ENCODE results near the gene RCE1. TPM values are rescaled to one million over a fixed set of nuclear protein-coding genes. Genes with fewer than 3 reads are reported as not detected.

RCE1 gene
- total and polyA plus RNA-seq, 2 donors from 2014 or later, result 13.8 to 22.3 TPM

DNA sequence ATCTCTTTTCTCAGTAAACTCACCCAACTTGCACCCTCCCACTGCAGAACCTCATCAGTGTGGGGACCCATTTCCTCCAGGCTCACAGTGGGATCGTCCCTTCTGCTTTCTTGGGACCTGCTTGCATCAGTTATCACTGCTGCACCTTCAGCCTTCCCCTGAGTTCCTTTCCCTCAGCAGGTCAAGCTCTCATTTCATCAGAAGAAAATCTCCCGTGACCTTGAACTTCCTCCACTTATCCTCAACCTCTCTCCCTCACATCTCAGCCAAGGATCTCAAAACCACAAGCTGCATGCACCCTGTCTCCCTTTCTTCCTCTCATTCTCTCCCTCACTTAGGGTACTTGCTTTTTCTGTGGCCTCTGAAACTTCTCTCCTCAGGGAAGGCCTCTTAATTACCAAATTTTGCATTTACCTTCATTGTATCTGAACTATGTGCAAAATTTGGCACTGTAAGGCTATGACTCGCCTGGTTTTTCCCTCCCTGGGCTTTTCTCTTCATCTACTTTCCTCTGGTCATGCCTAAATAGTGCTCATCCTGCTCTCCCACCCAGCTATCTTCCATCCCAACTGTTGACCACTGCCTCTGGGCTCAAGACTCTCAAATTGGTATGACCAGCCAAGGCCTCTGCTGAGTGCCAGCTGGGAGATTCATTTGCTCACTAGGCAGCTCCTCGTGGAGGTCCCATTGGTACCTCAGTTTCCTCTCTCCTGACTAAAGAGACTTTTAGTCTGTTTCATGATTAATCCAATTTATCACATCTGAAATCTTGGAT is 2.7 kb upstream of the RCE1 start:
- TF ChIP-seq, protein P1, sequence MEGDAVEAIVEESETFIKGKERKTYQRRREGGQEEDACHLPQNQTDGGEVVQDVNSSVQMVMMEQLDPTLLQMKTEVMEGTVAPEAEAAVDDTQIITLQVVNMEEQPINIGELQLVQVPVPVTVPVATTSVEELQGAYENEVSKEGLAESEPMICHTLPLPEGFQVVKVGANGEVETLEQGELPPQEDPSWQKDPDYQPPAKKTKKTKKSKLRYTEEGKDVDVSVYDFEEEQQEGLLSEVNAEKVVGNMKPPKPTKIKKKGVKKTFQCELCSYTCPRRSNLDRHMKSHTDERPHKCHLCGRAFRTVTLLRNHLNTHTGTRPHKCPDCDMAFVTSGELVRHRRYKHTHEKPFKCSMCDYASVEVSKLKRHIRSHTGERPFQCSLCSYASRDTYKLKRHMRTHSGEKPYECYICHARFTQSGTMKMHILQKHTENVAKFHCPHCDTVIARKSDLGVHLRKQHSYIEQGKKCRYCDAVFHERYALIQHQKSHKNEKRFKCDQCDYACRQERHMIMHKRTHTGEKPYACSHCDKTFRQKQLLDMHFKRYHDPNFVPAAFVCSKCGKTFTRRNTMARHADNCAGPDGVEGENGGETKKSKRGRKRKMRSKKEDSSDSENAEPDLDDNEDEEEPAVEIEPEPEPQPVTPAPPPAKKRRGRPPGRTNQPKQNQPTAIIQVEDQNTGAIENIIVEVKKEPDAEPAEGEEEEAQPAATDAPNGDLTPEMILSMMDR (IDR thresholded peaks at IDR 0.05; ENCODE audit: borderline replicate concordance, extremely low read depth, insufficient read depth), result no peak
- peaks cover 0 to 6% (median 5%) of the 10 kb centered on the region in 3 donors for H3K36me3 ChIP-seq (ENCODE audit: control insufficient read depth in 2 of 3, insufficient read depth in 3 of 3, low read length in 3 of 3)

GRCh38 chr11:66841861-66842260 is 1.4 kb upstream of the RCE1 start:
- DNase-seq (peak in 1 of 5 donors; percentile 67), FAIRE-seq (no peak)
- no peaks in the 10 kb centered on the region for H3K27me3 ChIP-seq (ENCODE audit: control insufficient read depth, insufficient read depth, low read length)
- H3K4me3 ChIP-seq (ENCODE audit: low read length in 3 of 3), result peak overlapping the region in 2 of 3 donors; percentile 80 to 83
- TF ChIP-seq, protein P1 (IDR thresholded peaks at IDR 0.05; ENCODE audit: borderline replicate concordance, extremely low read depth, insufficient read depth), result no peak
- H3K27ac ChIP-seq (ENCODE audit: low read depth in 2 of 2, low read length in 2 of 2), result no peak overlapping the region
- peaks cover 0 to 14% (median 0%) of the 10 kb centered on the region in 3 donors for H3K4me1 ChIP-seq (ENCODE audit: control insufficient read depth in 2 of 3, insufficient read depth in 2 of 3, low read depth in 1 of 3, low read length in 3 of 3)
- no peaks in the 10 kb centered on the region for H3K9me3 ChIP-seq (ENCODE audit: control insufficient read depth in 2 of 3, insufficient read depth in 1 of 3, low read length in 3 of 3)
- intact Hi-C loops (cut with DNase I), result no loop called here
- peak overlapping the region in 2 of 3 donors; percentile 82 to 96 for H3K9ac ChIP-seq (ENCODE audit: low read length in 3 of 3)
- H3K36me3 ChIP-seq (ENCODE audit: control insufficient read depth in 2 of 3, insufficient read depth in 3 of 3, low read length in 3 of 3), result peaks cover 0 to 8% (median 5%) of the 10 kb centered on the region in 3 donors

More for the DNA sequence above, 2.7 kb upstream of the RCE1 start:
- Histone ChIP-seq H3K4me3 (ENCODE audit: low read length in 3 of 3) (no peak overlapping the region), H3K27ac (ENCODE audit: low read depth in 2 of 2, low read length in 2 of 2) (no peak overlapping the region), H3K27me3 (ENCODE audit: control insufficient read depth, insufficient read depth, low read length) (no peaks in the 10 kb centered on the region), H3K4me1 (ENCODE audit: control insufficient read depth in 2 of 3, insufficient read depth in 2 of 3, low read depth in 1 of 3, low read length in 3 of 3) (peaks cover 0 to 14% (median 0%) of the 10 kb centered on the region in 3 donors), H3K9me3 (ENCODE audit: control insufficient read depth in 2 of 3, insufficient read depth in 1 of 3, low read length in 3 of 3) (no peaks in the 10 kb centered on the region), H3K9ac (ENCODE audit: low read length in 3 of 3) (no peak overlapping the region)
- FAIRE-seq (no peak), DNase-seq (peak in 1 of 5 donors; percentile 27)
- intact Hi-C loops (cut with DNase I), result no loop called here

DNA sequence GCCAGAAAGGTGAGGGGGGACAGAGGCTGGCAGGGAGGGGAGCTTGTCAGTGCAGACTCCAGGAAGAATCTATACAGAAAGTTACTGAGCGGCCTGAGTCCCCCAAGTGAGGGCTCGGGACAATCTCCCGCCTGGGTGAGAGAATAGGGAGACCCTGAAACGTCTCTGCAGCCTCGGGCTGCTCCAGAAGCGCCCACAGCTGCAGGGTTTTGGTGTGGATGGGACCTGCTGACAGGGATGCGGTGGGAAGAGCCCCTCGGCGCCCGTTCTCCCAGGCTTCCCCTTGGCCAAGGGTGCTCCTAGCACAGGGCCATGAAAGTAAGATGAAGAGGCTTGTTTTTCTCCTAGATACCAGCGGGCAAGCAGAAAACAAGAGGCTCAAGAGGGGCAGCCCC is 743 bp upstream of the RCE1 start:
- no peak for FAIRE-seq
- H3K36me3 ChIP-seq (ENCODE audit: control insufficient read depth in 2 of 3, insufficient read depth in 3 of 3, low read length in 3 of 3), result peaks cover 0 to 8% (median 5%) of the 10 kb centered on the region in 3 donors

More for the DNA sequence above, 743 bp upstream of the RCE1 start:
- peak overlapping the region; percentile 45 to 96 (median 82) for H3K9ac ChIP-seq (ENCODE audit: low read length in 3 of 3)
- TF ChIP-seq, protein P1 (IDR thresholded peaks at IDR 0.05; ENCODE audit: borderline replicate concordance, extremely low read depth, insufficient read depth), result no peak
- H3K4me1 ChIP-seq (ENCODE audit: control insufficient read depth in 2 of 3, insufficient read depth in 2 of 3, low read depth in 1 of 3, low read length in 3 of 3), result peaks cover 0 to 14% (median 0%) of the 10 kb centered on the region in 3 donors
- H3K4me3 ChIP-seq (ENCODE audit: low read length in 3 of 3), result peak overlapping the region; percentile 68 to 83 (median 80)
- H3K27ac ChIP-seq (ENCODE audit: low read depth in 2 of 2, low read length in 2 of 2), result peak overlapping the region; percentile 96
- H3K9me3 ChIP-seq (ENCODE audit: control insufficient read depth in 2 of 3, insufficient read depth in 1 of 3, low read length in 3 of 3), result no peaks in the 10 kb centered on the region
- H3K27me3 ChIP-seq (ENCODE audit: control insufficient read depth, insufficient read depth, low read length), result no peaks in the 10 kb centered on the region
- DNase-seq, result peak in 2 of 5 donors; percentile 59 to 63
- intact Hi-C loops (cut with DNase I), result no loop called here
